CD4-positive, alpha-beta T cell (primary cell): ENCODE data around the gene C2. TPM values are rescaled to one million over a fixed set of nuclear protein-coding genes. Genes with fewer than 3 reads are reported as not detected.

ENCODE experiments used
- ATAC-seq: fragments of 200-7000 bp; cut with Tn5 transposase; one replicate; pipeline ENCODE4 v1.10.0; 2022; ENCODE audit warnings: mild to moderate bottlenecking; ENCODE audit not compliant: poor library complexity
- CTCF ChIA-PET: fragments of 350-600 bp; sonication (Branson Sonifier 250); formaldehyde crosslinking; loops from one replicate; lab custom pipeline; 2021; ENCODE audit warnings: antibody characterized with exemption, inconsistent platforms; lab: Charles Lee
- POLR2A ChIA-PET: fragments of 350-600 bp; sonication (Branson Sonifier 250); formaldehyde crosslinking; loops from one replicate; lab custom pipeline; 2021; ENCODE audit warnings: antibody characterized with exemption, inconsistent platforms; lab: Charles Lee
- DNase-seq, 14 experiments: peaks; one replicate each; pipeline ENCODE4 v3.0.0-alpha.2; 2013 to 2020; ENCODE audit warnings: mixed read lengths in 2 of 14
- H3K27ac ChIP-seq, 2 donors: one replicate each; pipeline versions ENCODE4 v1.5.1 to v1.7.0; 2013; ENCODE audit warnings: low read length in 2 of 2, low read depth in 1 of 2, mild to moderate bottlenecking in 1 of 2
- H3K27me3 ChIP-seq, 2 experiments: 1 replicate in 1 of 2; 2 replicates in 1 of 2; pipeline versions ENCODE4 v1.6.1 to v1.7.0; 2013; ENCODE audit warnings: low read length in 2 of 2, control low read depth in 1 of 2, mild to moderate bottlenecking in 1 of 2, moderate library complexity in 1 of 2; ENCODE audit not compliant: insufficient read depth in 2 of 2, control insufficient read depth in 1 of 2
- H3K36me3 ChIP-seq: one replicate; pipeline ENCODE4 v1.6.1; 2013; ENCODE audit warnings: low read length, control low read depth; ENCODE audit not compliant: insufficient read depth
- H3K4me1 ChIP-seq: one replicate; pipeline ENCODE4 v1.6.1; 2013; ENCODE audit warnings: low read length, control low read depth; ENCODE audit not compliant: insufficient read depth
- H3K4me3 ChIP-seq: one replicate; pipeline ENCODE4 v1.5.1; 2013; ENCODE audit warnings: mild to moderate bottlenecking, low read length, moderate library complexity
- H3K9me3 ChIP-seq, 2 experiments: 1 replicate in 1 of 2; 2 replicates in 1 of 2; pipeline versions ENCODE4 v1.6.1 to v1.7.0; 2013; ENCODE audit warnings: low read length in 2 of 2, mild to moderate bottlenecking in 2 of 2, control low read depth in 1 of 2, moderate library complexity in 1 of 2; ENCODE audit not compliant: control insufficient read depth in 1 of 2, insufficient read depth in 1 of 2
- H3K27ac Mint-ChIP-seq: one replicate; pipeline ENCODE4 v1.8.0; 2020; ENCODE audit warnings: mixed read lengths
- H3K27me3 Mint-ChIP-seq: one replicate; pipeline ENCODE4 v1.8.0; 2021; ENCODE audit warnings: mixed read lengths
- H3K36me3 Mint-ChIP-seq: one replicate; pipeline ENCODE4 v1.8.0; 2021; ENCODE audit warnings: low read depth, mixed read lengths
- H3K4me1 Mint-ChIP-seq: one replicate; pipeline ENCODE4 v1.8.0; 2021; ENCODE audit warnings: low read depth, mixed read lengths
- H3K4me3 Mint-ChIP-seq: one replicate; pipeline ENCODE4 v1.8.0; 2020; ENCODE audit warnings: mild to moderate bottlenecking, mixed read lengths
- H3K9me3 Mint-ChIP-seq: one replicate; pipeline ENCODE4 v1.8.0; 2020; ENCODE audit warnings: mixed read lengths
- CTCF ChIP-seq: fragments of 200-600 bp; IDR thresholded peaks from one replicate; pipeline ENCODE4 v1.8.0; 2022; ENCODE audit warnings: antibody characterized with exemption, mild to moderate bottlenecking
- intact Hi-C, 2 experiments: fragments of 100-400 bp; cut with DNase I in 1 of 2; cut with micrococcal nuclease in 1 of 2; formaldehyde crosslinking; loops; one replicate each; pipeline versions ENCODE4 v1.15.1 to v1.9.0; 2023 to 2025; cut with DNase I, micrococcal nuclease
- total RNA-seq, 174 experiments: library from RNA in 2 of 174; stranded (reverse) in 2 of 174; gene quantifications; one replicate each; pipeline ENCODE4 v1.2.3 and lab custom pipeline; 2021 to 2026

C2 gene
- total RNA-seq, 2 experiments from 2014 or later = 1.4 to 2.3 TPM

GRCh38 chr6:31897612-31898382, 29.7 kb upstream of the C2 start, which contains the start of gene EHMT2:
EHMT2 (minus strand) TSS chr6:31897698; CDS start chr6:31897677, 21 bp downstream.
- Histone ChIP-seq H3K36me3 (peaks cover 16% of the 10 kb centered on the region), H3K4me3 (peak within 1 kb of the TSS; percentile 99), H3K9me3 (no peaks in the 10 kb centered on the region), H3K27ac (peak within 1 kb of the TSS; percentile 82 to 89), H3K4me1 (peaks cover 48% of the 10 kb centered on the region), H3K27me3 (no peaks in the 10 kb centered on the region)
- Mint-ChIP-seq H3K4me3 (peak within 1 kb of the TSS; percentile 98), H3K27ac (peak within 1 kb of the TSS; percentile 98), H3K4me1 (peaks cover 43% of the 10 kb centered on the region), H3K36me3 (peaks cover 46% of the 10 kb centered on the region), H3K9me3 (no peaks in the 10 kb centered on the region), H3K27me3 (no peaks in the 10 kb centered on the region)
- intact Hi-C loops = loop anchor here (2.0 to 5.0 kb wide), 6 partner anchors 35 to 350 kb away; partner anchors contain the start of genes NELFE (in 2 of the 2), SKIC2 (in 2 of the 2), ATP6V1G2 (in 1 of the 2) and GPSM3 (in 1 of the 2)
- no peak for TF ChIP-seq CTCF
- ATAC-seq (peak; percentile 53), DNase-seq (peak; percentile 69 to 94 (median 82))
- POLR2A ChIA-PET = interaction anchor here (0.6 to 2.7 kb wide), 22 partner anchors 33 to 1074 kb away, joined by 3 to 21 read pairs (median 4); partner anchors contain the start of genes ABHD16A, BAG6, DDX39B and DXO
- CTCF ChIA-PET = interaction anchor here (0.7 to 1.3 kb wide), 4 partner anchors 9 to 74 kb away, joined by 3 to 4 read pairs (median 4); partner anchors contain the start of gene DXO

- H3K4me1 Mint-ChIP-seq = peaks cover 46% of the 10 kb centered on the region
- peak overlapping the region; percentile 99 for H3K4me3 ChIP-seq
- H3K4me1 ChIP-seq = peaks cover 50% of the 10 kb centered on the region
- no peaks in the 10 kb centered on the region for H3K9me3 ChIP-seq
- H3K27ac Mint-ChIP-seq = peak overlapping the region; percentile 98
- H3K36me3 ChIP-seq = peaks cover 9% of the 10 kb centered on the region
- no peak for TF ChIP-seq CTCF
- H3K27me3 ChIP-seq = no peaks in the 10 kb centered on the region
- H3K27ac ChIP-seq = peak overlapping the region; percentile 82 to 89
- H3K4me3 Mint-ChIP-seq = peak overlapping the region; percentile 98
- no peaks in the 10 kb centered on the region for H3K9me3 Mint-ChIP-seq
- peaks cover 39% of the 10 kb centered on the region for H3K36me3 Mint-ChIP-seq
- ChIA-PET CTCF (interaction anchor here (1.1 to 1.3 kb wide), 3 partner anchors 9 to 73 kb away, joined by 3 to 4 read pairs (median 4); partner anchors contain the start of gene DXO), POLR2A (interaction anchor here (0.6 to 2.7 kb wide), 19 partner anchors 35 to 1073 kb away, joined by 3 to 21 read pairs (median 4); partner anchors contain the start of genes ABHD16A, BAG6, DDX39B and DXO)
- intact Hi-C loops = loop anchor here (2.0 to 5.0 kb wide), 4 partner anchors 36 to 351 kb away; partner anchors contain the start of genes ATP6V1G2 (in 1 of the 2), GPSM3 (in 1 of the 2), NELFE (in 1 of the 2) and NEU1 (in 1 of the 2)
- ATAC-seq (peak; percentile 53), DNase-seq (peak in 8 of 14 experiments; percentile 15 to 80 (median 44))
- H3K27me3 Mint-ChIP-seq = no peaks in the 10 kb centered on the region
Observed at GRCh38 chr6:31898383-31899011, 29.0 kb upstream of the C2 start.

- H3K4me1 ChIP-seq = peaks cover 50% of the 10 kb centered on the region
- ATAC-seq (no peak), DNase-seq (no peak)
- intact Hi-C loops = loop anchor here (2.0 to 5.0 kb wide), 4 partner anchors 36 to 352 kb away; partner anchors contain the start of genes ATP6V1G2 (in 1 of the 2), GPSM3 (in 1 of the 2), NELFE (in 1 of the 2) and NEU1 (in 1 of the 2)
- H3K27me3 ChIP-seq = no peaks in the 10 kb centered on the region
- ChIA-PET CTCF (interaction anchor here (1.1 kb wide), 1 partner anchor 10 kb away, joined by 3 read pairs; no protein-coding TSS in a partner anchor), POLR2A (interaction anchor here (0.7 to 2.3 kb wide), 6 partner anchors 59 to 278 kb away, joined by 3 to 18 read pairs (median 6); partner anchors contain the start of genes ABHD16A, BAG6, FKBPL and HSPA1B)
- no peak for TF ChIP-seq CTCF
- peaks cover 46% of the 10 kb centered on the region for H3K4me1 Mint-ChIP-seq
- H3K27ac ChIP-seq = no peak overlapping the region
- peaks cover 32% of the 10 kb centered on the region for H3K36me3 Mint-ChIP-seq
- no peaks in the 10 kb centered on the region for H3K9me3 Mint-ChIP-seq
- no peaks in the 10 kb centered on the region for H3K27me3 Mint-ChIP-seq
- H3K27ac Mint-ChIP-seq = peak overlapping the region; percentile 98
- H3K9me3 ChIP-seq = no peaks in the 10 kb centered on the region
- H3K36me3 ChIP-seq = peaks cover 6% of the 10 kb centered on the region
- H3K4me3 ChIP-seq = no peak overlapping the region
- peak overlapping the region; percentile 86 for H3K4me3 Mint-ChIP-seq
Observed at GRCh38 chr6:31899215-31899614, 28.3 kb upstream of the C2 start.
